Endothelial cell of umbilical vein (primary cell): ENCODE measurements around the gene PPM1L. TPM values are rescaled to one million over a fixed set of nuclear protein-coding genes. Genes with fewer than 3 reads are reported as not detected.

ENCODE experiments used
- BruUV-seq: library from RNA; stranded (reverse); fragments of 400-500 nt; replicated peaks from 2 replicates; lab custom pipeline; 2021; lab: Mats Ljungman, UMichigan
- CTCF ChIA-PET: fragments of 300-600, 350-600 bp; sonication (Branson Sonifier 250); formaldehyde crosslinking; loops from one replicate; lab custom pipeline; 2021; ENCODE audit warnings: antibody characterized with exemption, inconsistent platforms; lab: Charles Lee
- POLR2A ChIA-PET: fragments of 300-600, 350-600 bp; sonication (Branson Sonifier 250); formaldehyde crosslinking; loops from one replicate; lab custom pipeline; 2021; ENCODE audit warnings: antibody characterized with exemption, inconsistent platforms; lab: Charles Lee
- DNase-seq: peaks from one replicate; pipeline ENCODE4 v3.0.0-alpha.2; 2011; ENCODE audit warnings: low read depth, low spot score
- FAIRE-seq: peaks from 2 replicates; lab custom pipeline; 2011; peaks lifted over from hg19 to GRCh38; lab: Jason Lieb, UNC
- H2AFZ ChIP-seq: 2 replicates; pipeline ENCODE4 v1.6.0; 2012; ENCODE audit warnings: low read depth, low read length, control low read depth, inconsistent platforms
- H3K27ac ChIP-seq: 2 replicates; pipeline ENCODE4 v1.5.1; 2011; ENCODE audit warnings: low read depth, mild to moderate bottlenecking, control low read depth, low read length, moderate library complexity; ENCODE audit not compliant: insufficient read depth
- H3K27me3 ChIP-seq, 2 experiments: 2 replicates each; pipeline versions ENCODE4 v1.6.0 to v1.6.1; 2011; ENCODE audit warnings: low read length in 2 of 2, mixed read lengths in 1 of 2; ENCODE audit not compliant: control insufficient read depth in 2 of 2, insufficient read depth in 2 of 2
- H3K36me3 ChIP-seq, 2 experiments: 2 replicates in 1 of 2; 3 replicates in 1 of 2; pipeline ENCODE4 v1.5.1; 2011; ENCODE audit warnings: low read length in 2 of 2, mild to moderate bottlenecking in 1 of 2, moderate library complexity in 1 of 2; ENCODE audit not compliant: control insufficient read depth in 2 of 2, insufficient read depth in 2 of 2; ENCODE audit errors: extremely low read depth in 1 of 2
- H3K4me1 ChIP-seq: 3 replicates; pipeline ENCODE4 v1.5.1; 2011; ENCODE audit warnings: mild to moderate bottlenecking, low read length; ENCODE audit not compliant: control insufficient read depth, insufficient read depth; ENCODE audit errors: extremely low read depth
- H3K4me2 ChIP-seq: 2 replicates; pipeline ENCODE4 v1.6.1; 2011; ENCODE audit warnings: low read length, control low read depth, mixed read lengths; ENCODE audit not compliant: insufficient read depth
- H3K4me3 ChIP-seq, 3 experiments: fragments of 200-600 bp in 1 of 3; sonication (generic), shearing (Covaris generic) in 1 of 3; replicated peaks in 1 of 3; 2 replicates each; pipeline ENCODE4 v1.5.1; 2011 to 2016; ENCODE audit warnings: control low read depth in 3 of 3, low read length in 3 of 3, mild to moderate bottlenecking in 2 of 3, inconsistent platforms in 1 of 3, low read depth in 1 of 3, moderate library complexity in 1 of 3; ENCODE audit not compliant: insufficient read depth in 1 of 3
- H3K79me2 ChIP-seq: 2 replicates; pipeline ENCODE4 v1.6.0; 2012; ENCODE audit warnings: low read length, inconsistent platforms; ENCODE audit not compliant: control insufficient read depth, insufficient read depth
- H3K9ac ChIP-seq: replicated peaks from 2 replicates; pipeline ENCODE3; 2011; ENCODE audit warnings: low read length, control low read depth; ENCODE audit not compliant: insufficient read depth; ENCODE audit errors: extremely low read depth
- H3K9me1 ChIP-seq: replicated peaks from 3 replicates; pipeline ENCODE4 v1.6.0; 2011; ENCODE audit warnings: mild to moderate bottlenecking, low read length; ENCODE audit not compliant: control insufficient read depth, insufficient read depth; ENCODE audit errors: extremely low read depth
- H3K9me3 ChIP-seq: replicated peaks from 2 replicates; pipeline ENCODE4 v1.5.1; 2012; ENCODE audit warnings: low read length, inconsistent platforms; ENCODE audit not compliant: control insufficient read depth, insufficient read depth
- H4K20me1 ChIP-seq: replicated peaks from 2 replicates; pipeline ENCODE3; 2011; ENCODE audit warnings: mild to moderate bottlenecking, low read length; ENCODE audit not compliant: control insufficient read depth, insufficient read depth; ENCODE audit errors: extremely low read depth
- EZH2 ChIP-seq: IDR thresholded peaks from 2 replicates; pipeline ENCODE4 v1.6.1; 2012; ENCODE audit warnings: borderline replicate concordance, low read depth, mild to moderate bottlenecking, moderate library complexity, low read length, inconsistent platforms; ENCODE audit not compliant: severe bottlenecking
- FOS ChIP-seq: IDR thresholded peaks from 2 replicates; pipeline ENCODE4 v1.6.1; 2011; ENCODE audit warnings: mild to moderate bottlenecking, low read length, moderate library complexity, borderline replicate concordance; ENCODE audit not compliant: insufficient read depth
- GATA2 ChIP-seq: IDR thresholded peaks from 2 replicates; pipeline ENCODE4 v1.7.0; 2011; ENCODE audit warnings: low read depth, mild to moderate bottlenecking, moderate library complexity, mixed read lengths, low read length; ENCODE audit not compliant: insufficient read length, insufficient read depth
- JUN ChIP-seq: IDR thresholded peaks from 2 replicates; pipeline ENCODE4 v1.6.1; 2011; ENCODE audit warnings: borderline replicate concordance, low read depth; ENCODE audit not compliant: insufficient read length, insufficient read depth
- MYC ChIP-seq: IDR thresholded peaks from one replicate; pipeline ENCODE4 v1.6.1; 2011; ENCODE audit warnings: mild to moderate bottlenecking, low read depth, low read length
- POLR2A ChIP-seq: IDR thresholded peaks from 2 replicates; pipeline ENCODE4 v1.6.1; 2012; ENCODE audit warnings: low read depth, mild to moderate bottlenecking, control low read depth, low read length
- POLR2AphosphoS5 ChIP-seq: IDR thresholded peaks from 2 replicates; pipeline ENCODE4 v1.6.1; 2012; ENCODE audit warnings: low read depth, mild to moderate bottlenecking, control low read depth, low read length, moderate library complexity; ENCODE audit not compliant: insufficient read depth
- dilution Hi-C: fragments of 300-500 bp; cut with MboI; formaldehyde crosslinking; loops from one replicate; pipeline ENCODE4 v1.15.0; 2019; ENCODE audit warnings: low sequenced_read_pairs; ENCODE audit not compliant: extremely low pct_ligation_motif_present
- intact Hi-C: fragments of 100-400 bp; cut with micrococcal nuclease; formaldehyde crosslinking; loops from one replicate; pipeline ENCODE4 v1.10.0; 2022
- polyA plus RNA-seq, 4 experiments: library from polyadenylated mRNA; depleted of rRNA in 3 of 4; stranded (reverse) in 3 of 4; unstranded in 1 of 4; fragments of >200 nt; gene quantifications; 2 replicates each; pipeline versions ENCODE4 v1.2.1 to v1.2.3, GENCODE V29; 2011 to 2012; ENCODE audit warnings: missing spikeins in 1 of 4
- total RNA-seq: library from RNA; stranded (reverse); gene quantifications from 2 replicates; pipeline ENCODE4 v1.2.3, GENCODE V29; 2021
- TF ChIP-seq, protein P1 (sequence below): IDR thresholded peaks from 2 replicates; pipeline ENCODE4 v1.6.1; 2011; ENCODE audit not compliant: insufficient read depth, insufficient read length
- TF ChIP-seq, protein P2 (sequence below), 2 donors: IDR thresholded peaks; 1 replicate in 1 of 2; 2 replicates in 1 of 2; pipeline ENCODE4 v1.5.1; 2011; ENCODE audit warnings: low read length in 2 of 2, mild to moderate bottlenecking in 2 of 2, moderate library complexity in 2 of 2, control low read depth in 1 of 2, inconsistent platforms in 1 of 2, low read depth in 1 of 2; ENCODE audit not compliant: insufficient read depth in 1 of 2; ENCODE audit errors: extremely low read depth in 1 of 2

PPM1L gene
- total and polyA plus RNA-seq, 2 donors (not counting 3 experiments of a cell fraction or from before 2014, with no cell fraction given) = 0.63 to 2.9 TPM

DNA sequence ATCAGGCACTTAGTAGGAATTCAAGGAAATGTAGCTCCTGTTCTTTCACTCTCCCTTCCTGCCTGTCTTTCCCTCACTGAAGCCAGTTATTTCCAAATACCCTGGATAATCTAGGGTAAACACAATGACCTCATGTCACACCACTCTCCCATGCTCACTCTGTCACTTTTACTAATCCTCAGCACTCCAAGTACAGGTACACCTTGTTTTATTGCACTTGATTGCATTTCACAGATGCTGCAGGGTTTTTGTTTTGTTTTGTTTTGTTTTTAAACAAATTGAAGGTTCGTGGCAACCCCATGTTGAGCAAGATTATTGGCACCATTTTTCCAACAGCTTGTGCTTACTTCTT lies 40.8 kb downstream of the PPM1L start:
- Histone ChIP-seq H3K4me3 (no peak overlapping the region), H3K36me3 (no peaks in the 10 kb centered on the region), H2AFZ (no peak overlapping the region), H3K4me2 (no peak overlapping the region), H3K27ac (no peak overlapping the region), H3K9ac (no peak overlapping the region), H3K4me1 (no peaks in the 10 kb centered on the region), H3K9me1 (no peaks in the 10 kb centered on the region), H3K9me3 (no peaks in the 10 kb centered on the region), H3K79me2 (no peaks in the 10 kb centered on the region), H3K27me3 (no peaks in the 10 kb centered on the region), H4K20me1 (no peaks in the 10 kb centered on the region)
- dilution Hi-C loops (no loop called here), intact Hi-C loops (no loop called here)
- ChIA-PET CTCF (no interaction called here), POLR2A (no interaction called here)
- no peak for DNase-seq
- BruUV-seq = no TSS peak
- FAIRE-seq = no peak
- no peak for TF ChIP-seq MYC
- no peak for TF ChIP-seq POLR2A
- TF ChIP-seq FOS = no peak
- TF ChIP-seq GATA2 = no peak
- no peak for TF ChIP-seq EZH2
- TF ChIP-seq JUN = no peak
- TF ChIP-seq, protein P1, sequence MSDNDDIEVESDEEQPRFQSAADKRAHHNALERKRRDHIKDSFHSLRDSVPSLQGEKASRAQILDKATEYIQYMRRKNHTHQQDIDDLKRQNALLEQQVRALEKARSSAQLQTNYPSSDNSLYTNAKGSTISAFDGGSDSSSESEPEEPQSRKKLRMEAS = no peak
- no peak for TF ChIP-seq POLR2AphosphoS5
- TF ChIP-seq, protein P2, sequence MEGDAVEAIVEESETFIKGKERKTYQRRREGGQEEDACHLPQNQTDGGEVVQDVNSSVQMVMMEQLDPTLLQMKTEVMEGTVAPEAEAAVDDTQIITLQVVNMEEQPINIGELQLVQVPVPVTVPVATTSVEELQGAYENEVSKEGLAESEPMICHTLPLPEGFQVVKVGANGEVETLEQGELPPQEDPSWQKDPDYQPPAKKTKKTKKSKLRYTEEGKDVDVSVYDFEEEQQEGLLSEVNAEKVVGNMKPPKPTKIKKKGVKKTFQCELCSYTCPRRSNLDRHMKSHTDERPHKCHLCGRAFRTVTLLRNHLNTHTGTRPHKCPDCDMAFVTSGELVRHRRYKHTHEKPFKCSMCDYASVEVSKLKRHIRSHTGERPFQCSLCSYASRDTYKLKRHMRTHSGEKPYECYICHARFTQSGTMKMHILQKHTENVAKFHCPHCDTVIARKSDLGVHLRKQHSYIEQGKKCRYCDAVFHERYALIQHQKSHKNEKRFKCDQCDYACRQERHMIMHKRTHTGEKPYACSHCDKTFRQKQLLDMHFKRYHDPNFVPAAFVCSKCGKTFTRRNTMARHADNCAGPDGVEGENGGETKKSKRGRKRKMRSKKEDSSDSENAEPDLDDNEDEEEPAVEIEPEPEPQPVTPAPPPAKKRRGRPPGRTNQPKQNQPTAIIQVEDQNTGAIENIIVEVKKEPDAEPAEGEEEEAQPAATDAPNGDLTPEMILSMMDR (IDR thresholded peaks at IDR 0.05; ENCODE audit: extremely low read depth in 1 of 2, insufficient read depth in 1 of 2, low read depth in 1 of 2, low read length in 2 of 2) = no peak
